PC-3 (cell line): ENCODE measurements around the gene MROH8. TPM values are rescaled to one million over a fixed set of nuclear protein-coding genes. Genes with fewer than 3 reads are reported as not detected.
A peak's percentile ranks its signal among the peaks of the same experiment; 100 is the strongest.

Source experiments
- ATAC-seq: fragments of 200-7000 bp; cut with Tn5 transposase; 2 replicates; pipeline ENCODE4 v1.9.1; 2020; ENCODE audit warnings: mild to moderate bottlenecking, moderate library complexity
- BruUV-seq: library from RNA; stranded (reverse); fragments of 400-500 nt; replicated peaks from 2 replicates; lab custom pipeline; 2021; lab: Mats Ljungman, UMichigan
- CTCF ChIA-PET: fragments of 300-600 bp; sonication (Branson Sonifier 250); formaldehyde crosslinking; loops from one replicate; lab custom pipeline; 2022; ENCODE audit warnings: antibody characterized with exemption; lab: Charles Lee
- POLR2A ChIA-PET: fragments of 300-600 bp; sonication (Branson Sonifier 250); formaldehyde crosslinking; loops from one replicate; lab custom pipeline; 2022; ENCODE audit warnings: antibody characterized with exemption; ENCODE audit not compliant: unreplicated experiment; lab: Charles Lee
- DNase-seq: peaks from one replicate; pipeline ENCODE4 v3.0.0-alpha.2; 2015
- H2AFZ ChIP-seq: fragments of 300-600 bp; sonication (generic); 2 replicates; pipeline ENCODE4 v1.6.0; 2016; ENCODE audit warnings: antibody characterized with exemption, low read length
- H3F3A ChIP-seq: fragments of 300-600 bp; sonication (generic); one replicate; pipeline ENCODE4 v1.6.0; 2017; ENCODE audit warnings: antibody characterized with exemption, low read length, control low read depth, mild to moderate bottlenecking; ENCODE audit not compliant: unreplicated experiment
- H3K27ac ChIP-seq: fragments of 300-600 bp; sonication (generic); 2 replicates; pipeline ENCODE4 v1.5.1; 2016; ENCODE audit warnings: mild to moderate bottlenecking, low read length
- H3K27me3 ChIP-seq: fragments of 300-600 bp; sonication (generic); 2 replicates; pipeline ENCODE4 v1.6.1; 2016; ENCODE audit warnings: low read length, mixed read lengths
- H3K36me3 ChIP-seq: fragments of 300-600 bp; sonication (generic); 2 replicates; pipeline ENCODE4 v1.6.1; 2016; ENCODE audit warnings: low read depth, mixed run types, low read length, mixed read lengths
- H3K4me1 ChIP-seq: fragments of 300-600 bp; sonication (generic); 2 replicates; pipeline ENCODE4 v1.5.1; 2016; ENCODE audit warnings: low read length; ENCODE audit not compliant: insufficient read depth
- H3K4me2 ChIP-seq: fragments of 300-600 bp; sonication (generic); 2 replicates; pipeline ENCODE4 v1.6.0; 2016; ENCODE audit warnings: low read length
- H3K4me3 ChIP-seq: fragments of 300-600 bp; sonication (generic); 2 replicates; pipeline ENCODE4 v1.5.1; 2016; ENCODE audit warnings: mild to moderate bottlenecking, low read length, mixed read lengths
- H3K79me2 ChIP-seq: fragments of 300-600 bp; sonication (generic); 2 replicates; pipeline ENCODE4 v1.6.1; 2017; ENCODE audit warnings: low read length, mixed read lengths
- H3K9ac ChIP-seq: fragments of 300-600 bp; sonication (generic); 2 replicates; pipeline ENCODE4 v1.6.0; 2016; ENCODE audit warnings: mild to moderate bottlenecking, low read length
- H3K9me2 ChIP-seq: fragments of 300-600 bp; sonication (generic); replicated peaks from 2 replicates; pipeline ENCODE4 v1.6.1; 2016; ENCODE audit warnings: mixed run types, low read length, mixed read lengths
- H3K9me3 ChIP-seq: fragments of 300-600 bp; sonication (generic); 2 replicates; pipeline ENCODE4 v1.6.1; 2016; ENCODE audit warnings: low read length, mixed read lengths
- H4K20me1 ChIP-seq: fragments of 300-600 bp; sonication (generic); 2 replicates; pipeline ENCODE4 v1.6.1; 2016; ENCODE audit warnings: low read length, mixed read lengths
- EZH2 ChIP-seq: fragments of 300-600 bp; sonication (generic); IDR thresholded peaks from one replicate; pipeline ENCODE4 v1.6.1; 2017; ENCODE audit warnings: antibody characterized with exemption, mild to moderate bottlenecking, low read length; ENCODE audit not compliant: unreplicated experiment
- EZH2phosphoT487 ChIP-seq: fragments of 300-600 bp; sonication (generic); IDR thresholded peaks from 2 replicates; pipeline ENCODE4 v1.6.1; 2018; ENCODE audit warnings: mild to moderate bottlenecking, antibody characterized with exemption, low read length, borderline replicate concordance
- intact Hi-C: fragments of 100-400 bp; cut with micrococcal nuclease; formaldehyde crosslinking; loops from 2 replicates; pipeline ENCODE4 v1.9.0; 2023
- total RNA-seq: library from RNA; depleted of rRNA; stranded (reverse); fragments of >200 nt; gene quantifications from 2 replicates; pipeline ENCODE4 v1.2.3, GENCODE V29; 2014
- TF ChIP-seq, protein P1 (sequence below): fragments of 300-600 bp; sonication (generic); conservative IDR thresholded peaks from 2 replicates; pipeline ENCODE4 v1.5.1; 2017; ENCODE audit warnings: antibody characterized with exemption, low read depth, mild to moderate bottlenecking, low read length

Gene MROH8
- total RNA-seq, 1 experiment from 2014 or later, result 0.98 TPM

DNA sequence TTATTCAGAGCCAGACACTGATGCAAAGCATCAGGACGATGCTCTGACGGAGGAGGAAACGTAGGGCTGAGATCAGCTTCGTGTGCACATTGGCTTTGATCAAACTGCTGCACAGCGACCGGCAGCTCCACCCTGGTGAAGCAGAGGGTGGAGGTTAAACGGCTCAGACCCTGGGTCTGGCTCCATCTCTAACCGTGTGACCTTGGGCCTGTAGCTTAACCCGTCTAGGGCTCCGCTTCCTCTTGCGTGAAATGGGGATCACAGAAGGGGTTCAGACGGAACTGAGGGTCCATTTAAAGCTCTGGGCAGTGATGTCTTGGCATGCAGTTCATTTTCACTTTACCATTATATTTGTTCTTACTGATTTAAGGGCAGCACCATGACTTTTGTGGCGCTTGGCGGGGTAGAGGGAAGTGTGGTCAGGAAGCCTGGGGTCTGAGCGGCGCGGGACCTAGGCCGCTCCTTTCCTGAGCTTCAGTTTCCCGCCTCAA, 84.2 kb downstream of the MROH8 start:
- TF ChIP-seq EZH2phosphoT487 (no peak), EZH2 (no peak)
- TF ChIP-seq, protein P1, sequence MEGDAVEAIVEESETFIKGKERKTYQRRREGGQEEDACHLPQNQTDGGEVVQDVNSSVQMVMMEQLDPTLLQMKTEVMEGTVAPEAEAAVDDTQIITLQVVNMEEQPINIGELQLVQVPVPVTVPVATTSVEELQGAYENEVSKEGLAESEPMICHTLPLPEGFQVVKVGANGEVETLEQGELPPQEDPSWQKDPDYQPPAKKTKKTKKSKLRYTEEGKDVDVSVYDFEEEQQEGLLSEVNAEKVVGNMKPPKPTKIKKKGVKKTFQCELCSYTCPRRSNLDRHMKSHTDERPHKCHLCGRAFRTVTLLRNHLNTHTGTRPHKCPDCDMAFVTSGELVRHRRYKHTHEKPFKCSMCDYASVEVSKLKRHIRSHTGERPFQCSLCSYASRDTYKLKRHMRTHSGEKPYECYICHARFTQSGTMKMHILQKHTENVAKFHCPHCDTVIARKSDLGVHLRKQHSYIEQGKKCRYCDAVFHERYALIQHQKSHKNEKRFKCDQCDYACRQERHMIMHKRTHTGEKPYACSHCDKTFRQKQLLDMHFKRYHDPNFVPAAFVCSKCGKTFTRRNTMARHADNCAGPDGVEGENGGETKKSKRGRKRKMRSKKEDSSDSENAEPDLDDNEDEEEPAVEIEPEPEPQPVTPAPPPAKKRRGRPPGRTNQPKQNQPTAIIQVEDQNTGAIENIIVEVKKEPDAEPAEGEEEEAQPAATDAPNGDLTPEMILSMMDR, result no peak
- Histone ChIP-seq H2AFZ (peak overlapping the region; percentile 100), H3K9ac (peak overlapping the region; percentile 98), H3K9me3 (no peaks in the 10 kb centered on the region), H3K27me3 (no peaks in the 10 kb centered on the region), H3K4me3 (peak overlapping the region; percentile 72), H3K36me3 (peaks cover 9% of the 10 kb centered on the region; the same call in 1 of the 2 replicates), H3K9me2 (no peaks in the 10 kb centered on the region), H3F3A (no peaks in the 10 kb centered on the region), H3K27ac (peak overlapping the region; percentile 75; the same call in 1 of the 2 replicates), H3K79me2 (peaks cover 47% of the 10 kb centered on the region), H4K20me1 (no peaks in the 10 kb centered on the region), H3K4me2 (peak overlapping the region; percentile 89), H3K4me1 (peaks cover 18% of the 10 kb centered on the region)
- POLR2A ChIA-PET, result no interaction called here
- no peak for DNase-seq
- ATAC-seq, result peak; percentile 19
- CTCF ChIA-PET, result interaction anchor here (0.5 to 0.6 kb wide), 2 partner anchors 128 to 559 kb away, joined by 4 to 7 read pairs; no protein-coding TSS in a partner anchor
- intact Hi-C loops, result no loop called here
- BruUV-seq, result TSS peak; percentile 45

DNA sequence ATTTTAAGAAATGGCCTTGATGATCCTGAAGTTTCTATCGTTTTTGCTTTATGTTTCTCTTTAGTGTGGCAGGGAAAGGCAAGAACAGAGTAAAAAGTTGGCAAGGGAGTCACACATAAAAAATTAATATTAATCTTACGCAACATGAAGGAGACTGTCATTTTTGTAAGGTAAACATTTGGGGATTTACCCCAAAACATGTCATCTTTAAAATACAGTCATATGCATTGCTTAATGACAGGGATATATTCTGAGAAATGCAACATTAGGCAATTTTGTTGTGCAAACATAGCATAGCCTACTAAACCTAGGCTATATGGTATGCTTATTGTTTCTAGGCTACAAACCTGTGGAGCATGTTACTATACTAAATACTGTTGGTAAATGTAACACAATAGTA, 88.9 kb downstream of the MROH8 start:
- Histone ChIP-seq H3K4me1 (peaks cover 13% of the 10 kb centered on the region), H3K36me3 (peaks cover 20% of the 10 kb centered on the region), H2AFZ (no peak overlapping the region), H3K79me2 (peaks cover 48% of the 10 kb centered on the region), H4K20me1 (no peaks in the 10 kb centered on the region), H3K27me3 (no peaks in the 10 kb centered on the region), H3K9me2 (no peaks in the 10 kb centered on the region), H3F3A (no peaks in the 10 kb centered on the region), H3K9ac (no peak overlapping the region), H3K4me2 (no peak overlapping the region), H3K9me3 (no peaks in the 10 kb centered on the region), H3K4me3 (no peak overlapping the region), H3K27ac (no peak overlapping the region)
- DNase-seq, result no peak
- intact Hi-C loops, result no loop called here
- BruUV-seq, result no TSS peak
- ATAC-seq, result no peak
- no peak for TF ChIP-seq EZH2phosphoT487
- TF ChIP-seq EZH2, result no peak
- TF ChIP-seq, protein P1, result no peak
- CTCF ChIA-PET, result no interaction called here
- POLR2A ChIA-PET, result no interaction called here

GRCh38 chr20:37081717-37082289, 97.5 kb downstream of the MROH8 start:
- ChIA-PET POLR2A (no interaction called here), CTCF (interaction anchor here (1.9 kb wide), 1 partner anchor 74 kb away, joined by 9 read pairs; no protein-coding TSS in a partner anchor)
- H3K9me2 ChIP-seq, result no peaks in the 10 kb centered on the region
- H3K27me3 ChIP-seq, result no peaks in the 10 kb centered on the region
- H3K36me3 ChIP-seq, result peaks cover 27% of the 10 kb centered on the region
- H3K4me2 ChIP-seq, result no peak overlapping the region
- BruUV-seq, result no TSS peak
- no peaks in the 10 kb centered on the region for H3F3A ChIP-seq
- no peak overlapping the region for H2AFZ ChIP-seq
- intact Hi-C loops, result loop anchor here (1.0 kb wide), 1 partner anchor 74 kb away; no protein-coding TSS in a partner anchor
- TF ChIP-seq EZH2phosphoT487, result no peak
- TF ChIP-seq, protein P1, result peak; percentile 58
- no peaks in the 10 kb centered on the region for H3K4me1 ChIP-seq
- DNase-seq, result no peak
- no peak overlapping the region for H3K9ac ChIP-seq
- peak; percentile 46 for ATAC-seq
- H3K79me2 ChIP-seq, result peaks cover 10% of the 10 kb centered on the region
- H3K4me3 ChIP-seq, result no peak overlapping the region
- H3K9me3 ChIP-seq, result no peaks in the 10 kb centered on the region
- H4K20me1 ChIP-seq, result no peaks in the 10 kb centered on the region
- no peak overlapping the region for H3K27ac ChIP-seq
